Natural killer cell (primary cell): Measurements from ENCODE around the gene MAP3K19. TPM values are rescaled to one million over a fixed set of nuclear protein-coding genes. Genes with fewer than 3 reads are reported as not detected.

Experiments
- ATAC-seq, 3 donors: fragments of 150-1000 bp in 2 of 3; fragments of 200-7000 bp in 1 of 3; cut with Tn5 transposase; 1 replicate in 1 of 3; 2 replicates in 2 of 3; pipeline ENCODE4 v1.10.0; 2021; ENCODE audit warnings: mild to moderate bottlenecking in 2 of 3, moderate library complexity in 2 of 3
- DNase-seq, 2 donors: peaks; one replicate each; pipeline versions ENCODE4 v3.0.0 to v3.0.0-alpha.2; 2013 to 2021; ENCODE audit warnings: mixed read lengths in 1 of 2
- H3K27ac ChIP-seq: one replicate; pipeline ENCODE4 v1.5.1; 2013; ENCODE audit warnings: mild to moderate bottlenecking, low read length
- H3K27me3 ChIP-seq: one replicate; pipeline ENCODE4 v1.6.1; 2013; ENCODE audit warnings: low read length; ENCODE audit not compliant: control insufficient read depth, insufficient read depth
- H3K36me3 ChIP-seq: one replicate; pipeline ENCODE4 v1.6.1; 2013; ENCODE audit warnings: low read length; ENCODE audit not compliant: control insufficient read depth, insufficient read depth
- H3K4me1 ChIP-seq: one replicate; pipeline ENCODE4 v1.6.1; 2013; ENCODE audit warnings: low read length; ENCODE audit not compliant: control insufficient read depth, insufficient read depth
- H3K4me3 ChIP-seq: one replicate; pipeline ENCODE4 v1.5.1; 2013; ENCODE audit warnings: low read length
- H3K9me3 ChIP-seq: one replicate; pipeline ENCODE4 v1.6.1; 2013; ENCODE audit warnings: low read length; ENCODE audit not compliant: control insufficient read depth, insufficient read depth
- H3K27ac Mint-ChIP-seq, 2 donors: one replicate each; pipeline ENCODE4 v1.8.0; 2022; ENCODE audit warnings: mild to moderate bottlenecking in 2 of 2, mixed read lengths in 2 of 2, moderate library complexity in 1 of 2
- H3K27me3 Mint-ChIP-seq, 2 donors: one replicate each; pipeline ENCODE4 v1.8.0; 2022; ENCODE audit warnings: low read depth in 2 of 2, mixed read lengths in 2 of 2
- H3K36me3 Mint-ChIP-seq: one replicate; pipeline ENCODE4 v1.8.0; 2022; ENCODE audit warnings: mixed read lengths
- H3K4me1 Mint-ChIP-seq, 2 donors: one replicate each; pipeline ENCODE4 v1.8.0; 2022; ENCODE audit warnings: mixed read lengths in 2 of 2
- H3K4me3 Mint-ChIP-seq: one replicate; pipeline ENCODE4 v1.8.0; 2022; ENCODE audit warnings: mild to moderate bottlenecking, moderate library complexity, mixed read lengths
- H3K9me3 Mint-ChIP-seq, 2 donors: one replicate each; pipeline ENCODE4 v1.8.0; 2022; ENCODE audit warnings: mixed read lengths in 2 of 2
- CTCF ChIP-seq: fragments of 200-600 bp; IDR thresholded peaks from one replicate; pipeline ENCODE4 v1.8.0; 2022; ENCODE audit warnings: antibody characterized with exemption
- WGBS: methylation state at CpG from one replicate; pipeline ENCODE4 v1.1.7; 2013; ENCODE audit warnings: missing lambda C conversion rate; ENCODE audit not compliant: insufficient coverage; 5-methylcytosine and 5-hydroxymethylcytosine counted together
- intact Hi-C: fragments of 100-400 bp; cut with micrococcal nuclease; formaldehyde crosslinking; loops from one replicate; pipeline ENCODE4 v1.14.2; 2022
- total RNA-seq, 4 donors: library from RNA; stranded (reverse); fragments of 120-200 nt in 1 of 4; gene quantifications; one replicate each; pipeline versions ENCODE4 v1.2.3 to v1.2.4, GENCODE V29; 2013 to 2022

MAP3K19 gene
- total RNA-seq, 3 donors from 2014 or later (not counting 1 experiment from before 2014, with no cell fraction given) = not detected

DNA sequence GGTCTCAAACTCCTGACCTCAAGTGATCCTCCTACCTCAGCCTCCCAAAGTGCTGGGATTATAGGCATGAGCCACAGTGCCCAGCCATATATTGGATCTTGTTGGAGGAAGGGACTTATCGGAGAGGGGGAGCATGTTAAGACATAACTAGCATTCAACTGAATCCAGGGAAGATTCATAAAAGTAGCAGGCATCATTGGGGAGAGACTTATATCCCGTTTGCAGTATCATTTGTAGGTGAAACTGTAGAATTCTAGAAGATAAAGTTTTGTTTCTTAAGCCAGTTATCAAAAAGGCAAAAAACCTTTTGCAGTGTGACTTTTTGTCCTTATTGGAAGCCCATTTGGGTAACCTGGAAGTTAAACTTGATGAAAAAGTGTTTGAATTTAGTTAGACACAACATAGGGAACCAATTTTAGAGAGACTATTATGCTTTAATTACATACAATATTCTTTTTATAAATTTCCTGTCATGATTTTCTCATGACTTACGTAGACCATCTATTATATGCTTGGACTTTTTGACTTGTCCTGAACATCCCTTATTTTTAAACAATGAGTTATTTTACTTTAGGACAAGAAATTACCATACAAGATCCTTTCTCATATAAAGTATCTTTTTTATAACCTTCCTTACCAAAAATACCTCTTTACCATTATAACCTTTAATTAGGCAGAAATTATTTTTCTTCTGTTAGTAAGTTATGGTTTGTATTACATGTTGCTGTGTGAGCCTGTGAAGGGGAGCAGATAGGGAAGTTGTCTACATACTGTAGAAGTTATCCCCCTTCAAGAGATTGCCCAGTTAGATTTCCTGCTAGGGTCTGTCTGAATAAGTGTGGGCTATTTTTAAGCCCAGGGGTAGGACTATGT, 25.1 kb upstream of the MAP3K19 start:
- Mint-ChIP-seq H3K4me3 (no peak overlapping the region), H3K27me3 (peaks cover 6 to 13% of the 10 kb centered on the region in 2 donors), H3K36me3 (no peaks in the 10 kb centered on the region), H3K9me3 (no peaks in the 10 kb centered on the region), H3K27ac (no peak overlapping the region), H3K4me1 (no peaks in the 10 kb centered on the region)
- 92% methylated on average over 2 of the region's 3 CpGs for WGBS
- no peak for TF ChIP-seq CTCF
- H3K27me3 ChIP-seq = no peaks in the 10 kb centered on the region
- H3K4me1 ChIP-seq = no peaks in the 10 kb centered on the region
- DNase-seq (no peak), ATAC-seq (no peak)
- no peak overlapping the region for H3K4me3 ChIP-seq
- intact Hi-C loops = no loop called here
- H3K36me3 ChIP-seq = no peaks in the 10 kb centered on the region
- H3K9me3 ChIP-seq = peaks cover 4% of the 10 kb centered on the region
- H3K27ac ChIP-seq = no peak overlapping the region

DNA sequence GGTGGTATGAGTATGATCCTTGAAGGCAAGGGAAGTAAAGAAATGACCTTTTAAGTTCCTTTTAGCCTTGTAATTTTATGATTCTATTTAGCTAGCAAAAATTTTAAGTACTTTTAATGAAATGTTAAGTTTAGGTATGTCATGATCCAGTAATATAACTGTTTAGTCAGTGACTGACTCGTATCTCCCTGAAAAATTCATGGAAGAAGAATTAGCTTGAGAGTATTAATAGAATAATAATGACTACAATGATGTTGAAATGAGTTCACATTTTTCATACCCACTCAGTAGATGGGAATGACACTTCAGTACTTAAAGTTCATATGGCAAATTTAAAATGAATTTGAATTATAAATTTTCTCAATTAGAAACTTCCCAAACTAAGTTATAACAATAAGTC, 19.5 kb upstream of the MAP3K19 start:
- H3K4me1 Mint-ChIP-seq = no peaks in the 10 kb centered on the region
- H3K4me1 ChIP-seq = no peaks in the 10 kb centered on the region
- no peak overlapping the region for H3K4me3 ChIP-seq
- H3K9me3 ChIP-seq = no peaks in the 10 kb centered on the region
- ATAC-seq (no peak), DNase-seq (no peak)
- TF ChIP-seq CTCF = no peak
- no peaks in the 10 kb centered on the region for H3K9me3 Mint-ChIP-seq
- no peak overlapping the region for H3K4me3 Mint-ChIP-seq
- peaks cover 3 to 22% of the 10 kb centered on the region in 2 donors for H3K27me3 Mint-ChIP-seq
- no peak overlapping the region for H3K27ac Mint-ChIP-seq
- no peaks in the 10 kb centered on the region for H3K27me3 ChIP-seq
- no peak overlapping the region for H3K27ac ChIP-seq
- peaks cover 2% of the 10 kb centered on the region for H3K36me3 ChIP-seq
- intact Hi-C loops = no loop called here
- 100% methylated on average over 1 of the region's 1 CpG for WGBS
- H3K36me3 Mint-ChIP-seq = peaks cover 16% of the 10 kb centered on the region

- H3K4me1 ChIP-seq = no peaks in the 10 kb centered on the region
- peaks cover 11% of the 10 kb centered on the region for H3K36me3 ChIP-seq
- H3K27ac ChIP-seq = no peak overlapping the region
- peaks cover 23% of the 10 kb centered on the region for H3K36me3 Mint-ChIP-seq
- no peaks in the 10 kb centered on the region for H3K9me3 Mint-ChIP-seq
- DNase-seq (no peak), ATAC-seq (no peak)
- H3K4me1 Mint-ChIP-seq = no peaks in the 10 kb centered on the region
- no peak overlapping the region for H3K4me3 Mint-ChIP-seq
- TF ChIP-seq CTCF = no peak
- intact Hi-C loops = no loop called here
- no peak overlapping the region for H3K27ac Mint-ChIP-seq
- peaks cover 3 to 24% of the 10 kb centered on the region in 2 donors for H3K27me3 Mint-ChIP-seq
- no peak overlapping the region for H3K4me3 ChIP-seq
- no peaks in the 10 kb centered on the region for H3K27me3 ChIP-seq
- H3K9me3 ChIP-seq = no peaks in the 10 kb centered on the region
- no CpG with 5 or more reads among the region's 2 CpGs for WGBS
These were observed 16.9 kb upstream of the MAP3K19 start for GRCh38 chr2:135064149-135064548.
